Mesenchymal stem cell (in vitro differentiated cells and primary cell): ENCODE results near the gene DAGLB.

Experiments
- DNase-seq: peaks from one replicate; pipeline ENCODE4 v3.0.0-alpha.2; 2013
- H2AFZ ChIP-seq: one replicate; pipeline ENCODE4 v1.6.1; 2013; ENCODE audit warnings: low read depth, mild to moderate bottlenecking, control low read depth, inconsistent platforms, low read length, moderate library complexity
- H2AK5ac ChIP-seq: 2 replicates; pipeline ENCODE4 v1.6.1; 2013; ENCODE audit warnings: low read length, moderate library complexity, mild to moderate bottlenecking, inconsistent platforms; ENCODE audit not compliant: severe bottlenecking
- H2BK120ac ChIP-seq: one replicate; pipeline ENCODE4 v1.6.1; 2013; ENCODE audit warnings: low read depth, mild to moderate bottlenecking, inconsistent platforms, low read length, moderate library complexity
- H2BK12ac ChIP-seq, 2 experiments: one replicate each; pipeline ENCODE4 v1.6.1; 2013; ENCODE audit warnings: inconsistent platforms in 2 of 2, low read length in 2 of 2, mild to moderate bottlenecking in 2 of 2, moderate library complexity in 2 of 2, control low read depth in 1 of 2
- H2BK15ac ChIP-seq: one replicate; pipeline ENCODE4 v1.6.1; 2013; ENCODE audit warnings: mild to moderate bottlenecking, low read depth, inconsistent platforms; ENCODE audit not compliant: poor library complexity, severe bottlenecking
- H2BK5ac ChIP-seq: 2 replicates; pipeline ENCODE4 v1.6.1; 2013; ENCODE audit warnings: low read depth, mild to moderate bottlenecking, low read length, control low read depth, inconsistent platforms; ENCODE audit not compliant: poor library complexity, severe bottlenecking
- H3K14ac ChIP-seq, 2 experiments: one replicate each; pipeline ENCODE4 v1.6.1; 2013; ENCODE audit warnings: inconsistent platforms in 2 of 2, low read length in 2 of 2, control low read depth in 1 of 2, mild to moderate bottlenecking in 1 of 2, moderate library complexity in 1 of 2
- H3K18ac ChIP-seq, 2 experiments: one replicate each; pipeline ENCODE4 v1.6.1; 2013; ENCODE audit warnings: inconsistent platforms in 2 of 2, low read length in 2 of 2, control low read depth in 1 of 2, low read depth in 1 of 2, mild to moderate bottlenecking in 1 of 2
- H3K23ac ChIP-seq, 2 experiments: one replicate each; pipeline ENCODE4 v1.6.1; 2013; ENCODE audit warnings: inconsistent platforms in 2 of 2, low read length in 2 of 2, mild to moderate bottlenecking in 2 of 2, moderate library complexity in 2 of 2, control low read depth in 1 of 2
- H3K27ac ChIP-seq: 2 replicates; pipeline ENCODE4 v1.5.1; 2013; ENCODE audit warnings: mild to moderate bottlenecking, moderate library complexity, low read length, control low read depth, inconsistent platforms; ENCODE audit not compliant: poor library complexity, severe bottlenecking
- H3K27me3 ChIP-seq, 2 experiments: 2 replicates each; pipeline versions ENCODE4 v1.6.1 to v1.7.0; 2013; ENCODE audit warnings: low read length in 2 of 2, mild to moderate bottlenecking in 2 of 2, moderate library complexity in 2 of 2, control low read depth in 1 of 2, inconsistent platforms in 1 of 2; ENCODE audit not compliant: control insufficient read depth in 1 of 2, insufficient read depth in 1 of 2
- H3K36me3 ChIP-seq, 2 experiments: 2 replicates each; pipeline versions ENCODE4 v1.6.1 to v1.7.0; 2013; ENCODE audit warnings: low read length in 2 of 2, control low read depth in 1 of 2, inconsistent platforms in 1 of 2, low read depth in 1 of 2, mild to moderate bottlenecking in 1 of 2; ENCODE audit not compliant: insufficient read depth in 2 of 2, control insufficient read depth in 1 of 2
- H3K4ac ChIP-seq, 2 experiments: one replicate each; pipeline ENCODE4 v1.6.1; 2013; ENCODE audit warnings: inconsistent platforms in 2 of 2, low read length in 2 of 2, mild to moderate bottlenecking in 2 of 2, moderate library complexity in 2 of 2, control low read depth in 1 of 2, low read depth in 1 of 2
- H3K4me1 ChIP-seq: 2 replicates; pipeline ENCODE4 v1.6.1; 2013; ENCODE audit warnings: low read depth, low read length, control low read depth; ENCODE audit not compliant: control insufficient read depth, insufficient read depth
- H3K4me2 ChIP-seq: 2 replicates; pipeline ENCODE4 v1.6.1; 2013; ENCODE audit warnings: low read length, mild to moderate bottlenecking, inconsistent platforms; ENCODE audit not compliant: poor library complexity, severe bottlenecking
- H3K4me3 ChIP-seq, 2 experiments: 2 replicates each; pipeline versions ENCODE4 v1.5.1 to v1.7.0; 2013; ENCODE audit warnings: low read length in 2 of 2, mild to moderate bottlenecking in 2 of 2, control low read depth in 1 of 2, low read depth in 1 of 2; ENCODE audit not compliant: insufficient read depth in 1 of 2
- H3K79me1 ChIP-seq: replicated peaks from 2 replicates; pipeline ENCODE4 v1.6.1; 2013; ENCODE audit warnings: mild to moderate bottlenecking, control low read depth, low read length, inconsistent platforms; ENCODE audit not compliant: poor library complexity, severe bottlenecking
- H3K9ac ChIP-seq: 2 replicates; pipeline ENCODE4 v1.7.0; 2013; ENCODE audit warnings: mild to moderate bottlenecking, low read length, moderate library complexity
- H3K9me3 ChIP-seq: 2 replicates; pipeline ENCODE4 v1.7.0; 2013; ENCODE audit warnings: mild to moderate bottlenecking, low read length; ENCODE audit not compliant: control insufficient read depth
- H4K8ac ChIP-seq: one replicate; pipeline ENCODE4 v1.6.1; 2013; ENCODE audit warnings: inconsistent platforms, mild to moderate bottlenecking, low read length, moderate library complexity
- H4K91ac ChIP-seq: one replicate; pipeline ENCODE4 v1.6.1; 2013; ENCODE audit warnings: mild to moderate bottlenecking, low read length, inconsistent platforms
- WGBS: methylation state at CpG from one replicate; pipeline ENCODE4 v1.1.7; 2013; ENCODE audit warnings: mixed read lengths; 5-methylcytosine and 5-hydroxymethylcytosine counted together

DAGLB gene

DNA sequence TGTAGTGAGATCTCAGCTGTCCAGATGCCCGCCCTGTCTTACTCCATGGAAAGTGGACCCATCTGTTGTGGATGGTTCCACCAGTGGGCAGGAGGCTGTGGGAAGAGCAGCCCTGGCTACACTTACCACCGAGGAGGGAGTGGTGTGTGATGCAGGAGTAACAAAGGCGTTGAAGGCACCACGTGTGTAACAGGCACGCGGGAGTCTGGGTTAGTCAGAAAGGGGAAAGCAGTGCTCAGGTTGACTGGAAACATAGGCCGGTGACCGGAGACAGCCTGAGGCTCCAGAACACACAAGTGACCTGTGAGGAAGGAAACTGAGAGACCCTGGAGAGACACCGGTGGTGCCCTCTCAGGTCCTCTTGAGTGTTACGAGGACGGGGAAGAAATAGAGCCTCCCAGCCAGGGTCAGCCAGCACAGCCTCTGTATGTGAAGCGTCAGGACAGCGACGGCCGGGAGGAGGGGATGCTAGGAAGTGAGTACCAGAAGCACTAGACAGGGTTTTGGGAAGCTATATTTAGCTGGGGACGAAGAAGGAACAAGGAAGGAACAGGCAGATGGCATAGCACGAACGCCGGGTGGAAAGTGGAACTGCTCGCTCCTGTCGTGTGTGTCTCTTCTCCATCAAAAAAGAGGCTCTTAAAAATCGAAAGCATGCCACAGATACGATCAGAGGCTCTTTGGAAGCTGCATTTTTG, 51.7 kb downstream of the DAGLB start:
- no peak overlapping the region for H3K18ac ChIP-seq
- H4K8ac ChIP-seq = no peak overlapping the region
- no peak overlapping the region for H3K27ac ChIP-seq
- no peak overlapping the region for H3K4me2 ChIP-seq
- no peak overlapping the region for H2BK5ac ChIP-seq
- no peak overlapping the region for H2AFZ ChIP-seq
- H2BK120ac ChIP-seq = no peak overlapping the region
- H3K4ac ChIP-seq = no peak overlapping the region
- DNase-seq = no peak
- peak overlapping the region in 1 of 2 experiments; percentile 84 for H3K23ac ChIP-seq
- no peaks in the 10 kb centered on the region for H3K27me3 ChIP-seq
- no peaks in the 10 kb centered on the region for H3K9me3 ChIP-seq
- peaks cover 28% of the 10 kb centered on the region for H3K4me1 ChIP-seq
- H3K14ac ChIP-seq = no peak overlapping the region
- no peak overlapping the region for H2AK5ac ChIP-seq
- H3K79me1 ChIP-seq = peaks cover 1% of the 10 kb centered on the region
- no peak overlapping the region for H2BK12ac ChIP-seq
- H3K36me3 ChIP-seq = peaks cover 47 to 48% of the 10 kb centered on the region in 2 experiments
- peak overlapping the region; percentile 70 for H4K91ac ChIP-seq
- 95% methylated on average over 23 of the region's 23 CpGs for WGBS
- H3K4me3 ChIP-seq = no peak overlapping the region
- H2BK15ac ChIP-seq = no peak overlapping the region
- H3K9ac ChIP-seq = no peak overlapping the region

DNA sequence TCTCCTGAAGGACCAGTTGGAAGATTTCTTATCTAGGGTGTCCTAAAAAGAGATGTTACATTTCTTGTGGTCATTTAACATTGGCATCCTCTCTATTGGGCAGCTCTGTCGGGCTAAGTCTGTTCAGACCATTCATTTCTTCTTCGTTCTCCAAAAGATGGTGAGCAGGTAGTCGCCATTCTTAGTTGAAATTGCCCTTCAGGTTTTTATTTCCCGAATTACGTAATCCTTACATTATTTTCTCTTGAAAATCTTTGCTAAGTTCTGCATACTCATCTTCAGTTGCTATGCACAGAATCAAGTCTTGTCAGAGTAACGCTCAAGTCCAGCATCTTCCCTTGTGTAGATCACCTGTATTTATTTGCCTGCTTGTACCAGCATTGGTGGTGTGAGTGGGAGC, 53.6 kb downstream of the DAGLB start:
- no peak overlapping the region for H3K4me3 ChIP-seq
- H2AFZ ChIP-seq = no peak overlapping the region
- no peak overlapping the region for H4K91ac ChIP-seq
- WGBS = 99% methylated on average over 6 of the region's 6 CpGs
- no peak overlapping the region for H2BK5ac ChIP-seq
- peaks cover 47% of the 10 kb centered on the region in 2 experiments for H3K36me3 ChIP-seq
- no peak overlapping the region for H3K27ac ChIP-seq
- H3K9ac ChIP-seq = peak overlapping the region; percentile 73
- DNase-seq = no peak
- H2BK120ac ChIP-seq = no peak overlapping the region
- no peaks in the 10 kb centered on the region for H3K27me3 ChIP-seq
- H3K23ac ChIP-seq = no peak overlapping the region
- H3K79me1 ChIP-seq = no peaks in the 10 kb centered on the region
- no peak overlapping the region for H3K4me2 ChIP-seq
- no peak overlapping the region for H4K8ac ChIP-seq
- H2BK12ac ChIP-seq = peak overlapping the region in 1 of 2 experiments; percentile 5
- no peaks in the 10 kb centered on the region for H3K9me3 ChIP-seq
- H3K18ac ChIP-seq = peak overlapping the region in 1 of 2 experiments; percentile 39
- H3K4ac ChIP-seq = no peak overlapping the region
- no peak overlapping the region for H2BK15ac ChIP-seq
- H3K4me1 ChIP-seq = peaks cover 21% of the 10 kb centered on the region
- H2AK5ac ChIP-seq = no peak overlapping the region
- H3K14ac ChIP-seq = no peak overlapping the region

DNA sequence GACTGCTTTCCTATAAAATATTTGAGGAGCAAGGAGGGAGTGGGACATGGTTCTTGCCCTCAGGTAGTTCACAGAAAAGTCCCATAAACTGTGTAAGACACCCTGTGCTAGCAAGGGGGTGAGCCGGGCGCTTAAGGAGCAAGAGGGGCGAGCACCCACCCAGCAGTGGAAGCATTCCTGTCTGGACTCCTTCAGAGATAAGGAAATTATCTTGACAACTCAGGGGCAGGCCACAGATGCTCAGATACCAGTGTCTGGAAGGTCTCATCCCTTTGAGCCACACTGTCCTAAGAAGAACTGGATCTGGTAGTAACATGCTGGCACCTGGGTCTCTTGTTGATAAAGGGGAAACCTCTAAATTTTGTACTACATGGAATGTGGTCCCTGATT, 54.1 kb downstream of the DAGLB start:
- Histone ChIP-seq H3K4ac (peak overlapping the region in 1 of 2 experiments; percentile 15), H3K9ac (peak overlapping the region; percentile 73), H2BK120ac (no peak overlapping the region), H4K8ac (no peak overlapping the region), H3K27me3 (no peaks in the 10 kb centered on the region), H3K9me3 (no peaks in the 10 kb centered on the region), H2BK5ac (no peak overlapping the region), H3K14ac (no peak overlapping the region), H2AK5ac (no peak overlapping the region), H3K4me1 (peaks cover 18% of the 10 kb centered on the region), H2AFZ (no peak overlapping the region), H3K27ac (peak overlapping the region; percentile 0), H3K79me1 (no peaks in the 10 kb centered on the region), H3K18ac (peak overlapping the region in 1 of 2 experiments; percentile 30), H3K23ac (no peak overlapping the region), H2BK12ac (peak overlapping the region in 1 of 2 experiments; percentile 31), H3K36me3 (peaks cover 48 to 51% of the 10 kb centered on the region in 2 experiments), H3K4me3 (peak overlapping the region in 1 of 2 experiments; percentile 60), H2BK15ac (no peak overlapping the region), H3K4me2 (no peak overlapping the region), H4K91ac (no peak overlapping the region)
- WGBS = 54% methylated on average over 3 of the region's 3 CpGs
- no peak for DNase-seq

DNA sequence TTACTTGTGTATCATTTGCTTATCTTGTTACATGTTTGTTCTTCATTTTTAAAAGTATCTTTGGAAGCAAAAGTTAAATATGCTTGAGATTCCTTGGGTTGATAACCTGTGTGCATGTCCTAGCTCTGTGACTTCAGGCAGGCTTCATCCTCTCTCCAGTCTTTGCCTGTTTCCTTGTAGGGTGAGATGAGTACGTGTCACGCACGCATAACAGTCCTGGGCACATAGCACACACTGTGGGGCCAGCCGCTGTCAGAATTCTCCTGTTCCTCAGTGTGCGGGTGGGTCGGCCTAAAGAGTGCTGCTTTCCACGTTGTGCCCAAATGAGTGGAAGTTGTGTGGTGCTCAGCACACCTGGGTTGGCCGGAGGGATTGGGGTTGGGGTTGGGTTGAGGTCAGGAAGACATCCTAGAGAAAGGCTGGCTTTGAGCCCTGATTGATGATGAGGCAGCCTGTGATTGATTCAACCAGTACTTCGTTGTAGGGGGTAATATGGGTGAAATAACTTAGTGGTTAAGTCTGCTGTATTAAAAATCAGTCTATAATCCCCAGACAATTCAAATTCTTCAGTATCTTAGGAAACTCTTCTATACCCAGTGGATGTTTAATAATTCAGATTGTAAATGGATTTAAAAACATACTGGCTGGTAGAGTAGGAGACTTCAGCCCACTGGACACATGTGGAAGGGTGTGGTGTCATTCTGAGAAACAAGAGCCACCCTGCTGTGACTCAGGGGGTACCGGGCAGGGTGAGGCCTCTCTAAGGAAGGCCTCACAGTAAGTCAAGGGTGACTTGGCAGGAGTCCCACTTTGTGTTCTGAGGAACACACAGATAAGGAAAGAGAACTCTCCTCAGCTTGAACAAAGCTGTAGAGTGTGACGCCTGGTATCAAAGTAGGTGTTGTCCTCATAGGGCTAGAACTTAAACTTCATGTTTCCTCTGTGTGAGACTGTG, 54.8 kb downstream of the DAGLB start:
- Histone ChIP-seq H2BK15ac (no peak overlapping the region), H2AK5ac (peak overlapping the region; percentile 4), H3K4ac (no peak overlapping the region), H2BK12ac (peak overlapping the region in 1 of 2 experiments; percentile 31), H3K27me3 (no peaks in the 10 kb centered on the region), H3K18ac (peak overlapping the region in 1 of 2 experiments; percentile 41), H2AFZ (no peak overlapping the region), H2BK5ac (no peak overlapping the region), H3K27ac (peak overlapping the region; percentile 8), H4K8ac (no peak overlapping the region), H3K9me3 (no peaks in the 10 kb centered on the region), H3K23ac (no peak overlapping the region), H4K91ac (no peak overlapping the region), H3K4me2 (no peak overlapping the region), H3K36me3 (peaks cover 49 to 58% of the 10 kb centered on the region in 2 experiments), H3K4me1 (peaks cover 18% of the 10 kb centered on the region), H2BK120ac (no peak overlapping the region), H3K9ac (peak overlapping the region; percentile 73), H3K79me1 (no peaks in the 10 kb centered on the region), H3K4me3 (peak overlapping the region in 1 of 2 experiments; percentile 60), H3K14ac (peak overlapping the region in 1 of 2 experiments; percentile 1)
- 75% methylated on average over 10 of the region's 11 CpGs for WGBS
- peak; percentile 84 for DNase-seq
